H9 (cell line): ENCODE measurements around the gene RUNX2. TPM values are rescaled to one million over a fixed set of nuclear protein-coding genes. Genes with fewer than 3 reads are reported as not detected.

ENCODE experiments used
- DNase-seq: peaks from one replicate; pipeline ENCODE4 v3.0.0-alpha.2; 2017
- H2AFZ ChIP-seq: one replicate; pipeline ENCODE4 v1.6.1; 2013; ENCODE audit warnings: mild to moderate bottlenecking, low read length, control low read depth, moderate library complexity
- H2AK5ac ChIP-seq: 2 replicates; pipeline ENCODE4 v1.6.1; 2013; ENCODE audit warnings: low read length, control low read depth, mixed read lengths; ENCODE audit not compliant: insufficient read length
- H2BK120ac ChIP-seq: one replicate; pipeline ENCODE4 v1.6.1; 2013; ENCODE audit warnings: low read depth, mild to moderate bottlenecking, low read length, control low read depth, inconsistent platforms; ENCODE audit not compliant: poor library complexity, severe bottlenecking
- H2BK12ac ChIP-seq: 2 replicates; pipeline ENCODE4 v1.6.1; 2013; ENCODE audit warnings: low read length, control low read depth, mixed read lengths, low read depth; ENCODE audit not compliant: insufficient read length
- H2BK15ac ChIP-seq: 2 replicates; pipeline ENCODE4 v1.6.1; 2013; ENCODE audit warnings: low read depth, low read length, control low read depth
- H2BK20ac ChIP-seq: one replicate; pipeline ENCODE4 v1.6.1; 2013; ENCODE audit warnings: low read depth, mild to moderate bottlenecking, low read length, control low read depth, inconsistent platforms; ENCODE audit not compliant: poor library complexity, severe bottlenecking
- H2BK5ac ChIP-seq: 2 replicates; pipeline ENCODE4 v1.6.1; 2013; ENCODE audit warnings: low read length, control low read depth, mixed read lengths; ENCODE audit not compliant: insufficient read length
- H3K14ac ChIP-seq: 2 replicates; pipeline ENCODE4 v1.6.1; 2013; ENCODE audit warnings: low read length, control low read depth; ENCODE audit not compliant: insufficient read depth
- H3K18ac ChIP-seq: 2 replicates; pipeline ENCODE4 v1.6.1; 2013; ENCODE audit warnings: low read depth, mild to moderate bottlenecking, mixed read lengths, low read length, control low read depth; ENCODE audit not compliant: insufficient read length
- H3K23ac ChIP-seq: 2 replicates; pipeline ENCODE4 v1.6.1; 2013; ENCODE audit warnings: low read length, control low read depth, mixed read lengths, low read depth; ENCODE audit not compliant: insufficient read length
- H3K23me2 ChIP-seq: 2 replicates; pipeline ENCODE4 v1.6.1; 2013; ENCODE audit warnings: low read depth, mild to moderate bottlenecking, mixed read lengths, low read length, control low read depth; ENCODE audit not compliant: insufficient read length, poor library complexity, severe bottlenecking
- H3K27ac ChIP-seq: 2 replicates; pipeline ENCODE4 v1.5.1; 2013; ENCODE audit warnings: low read length, control low read depth, mixed read lengths, low read depth; ENCODE audit not compliant: insufficient read length
- H3K27me3 ChIP-seq: 2 replicates; pipeline ENCODE4 v1.6.1; 2013; ENCODE audit warnings: low read length, control low read depth, inconsistent platforms; ENCODE audit not compliant: insufficient read depth
- H3K4ac ChIP-seq: 2 replicates; pipeline ENCODE4 v1.6.1; 2013; ENCODE audit warnings: low read depth, mild to moderate bottlenecking, control low read depth, inconsistent platforms, low read length, moderate library complexity
- H3K4me1 ChIP-seq: 2 replicates; pipeline ENCODE4 v1.6.1; 2013; ENCODE audit warnings: low read length, control low read depth, inconsistent platforms; ENCODE audit not compliant: insufficient read depth
- H3K4me2 ChIP-seq: 2 replicates; pipeline ENCODE4 v1.6.1; 2013; ENCODE audit warnings: low read length, control low read depth, mixed read lengths; ENCODE audit not compliant: insufficient read length, insufficient read depth
- H3K56ac ChIP-seq: 2 replicates; pipeline ENCODE4 v1.6.1; 2013; ENCODE audit warnings: low read depth, mild to moderate bottlenecking, mixed read lengths, low read length, control low read depth; ENCODE audit not compliant: insufficient read length
- H3K79me1 ChIP-seq: 2 replicates; pipeline ENCODE4 v1.6.1; 2013; ENCODE audit warnings: low read depth, mild to moderate bottlenecking, moderate library complexity, low read length, control low read depth, inconsistent platforms; ENCODE audit not compliant: insufficient read depth, poor library complexity, severe bottlenecking
- H3K79me2 ChIP-seq: 2 replicates; pipeline ENCODE4 v1.6.1; 2013; ENCODE audit warnings: low read length, control low read depth, inconsistent platforms; ENCODE audit not compliant: insufficient read depth
- H3K9ac ChIP-seq: 2 replicates; pipeline ENCODE4 v1.6.1; 2013; ENCODE audit warnings: low read length, control low read depth, mixed read lengths; ENCODE audit not compliant: insufficient read length; ENCODE audit errors: extremely low read depth
- H3K9me3 ChIP-seq: one replicate; pipeline ENCODE4 v1.6.1; 2013; ENCODE audit warnings: low read depth, low read length, inconsistent platforms; ENCODE audit not compliant: control insufficient read depth
- H3T11ph ChIP-seq: one replicate; pipeline ENCODE4 v1.6.1; 2013; ENCODE audit warnings: mild to moderate bottlenecking, low read length, control low read depth, inconsistent platforms
- H4K20me1 ChIP-seq: one replicate; pipeline ENCODE4 v1.6.1; 2013; ENCODE audit not compliant: control insufficient read depth, insufficient read length, insufficient read depth
- H4K5ac ChIP-seq: 2 replicates; pipeline ENCODE4 v1.6.1; 2013; ENCODE audit warnings: low read depth, mild to moderate bottlenecking, mixed read lengths, low read length, control low read depth; ENCODE audit not compliant: insufficient read length
- H4K8ac ChIP-seq: replicated peaks from 2 replicates; pipeline ENCODE4 v1.6.1; 2013; ENCODE audit warnings: low read length, control low read depth, mixed read lengths, low read depth; ENCODE audit not compliant: insufficient read length
- H4K91ac ChIP-seq: 2 replicates; pipeline ENCODE4 v1.6.1; 2013; ENCODE audit warnings: low read depth, mild to moderate bottlenecking, moderate library complexity, mixed read lengths, low read length, control low read depth; ENCODE audit not compliant: insufficient read length
- H3K27ac Mint-ChIP-seq, 3 experiments: 2 replicates in 2 of 3; 3 replicates in 1 of 3; pipeline ENCODE4 v1.8.0; 2020 to 2021; ENCODE audit warnings: mixed read lengths in 3 of 3, mild to moderate bottlenecking in 1 of 3, moderate library complexity in 1 of 3
- H3K27me3 Mint-ChIP-seq: 2 replicates; pipeline ENCODE4 v1.8.0; 2021; ENCODE audit warnings: low read depth, mild to moderate bottlenecking, moderate library complexity, mixed read lengths
- H3K36me3 Mint-ChIP-seq, 3 experiments: 2 replicates in 2 of 3; 3 replicates in 1 of 3; pipeline ENCODE4 v1.8.0; 2020 to 2021; ENCODE audit warnings: low read depth in 3 of 3, mixed read lengths in 3 of 3; ENCODE audit not compliant: insufficient read depth in 1 of 3
- H3K4me1 Mint-ChIP-seq, 2 experiments: 2 replicates each; pipeline ENCODE4 v1.8.0; 2020; ENCODE audit warnings: mixed read lengths in 2 of 2
- H3K4me3 Mint-ChIP-seq, 2 experiments: 2 replicates in 1 of 2; 3 replicates in 1 of 2; pipeline ENCODE4 v1.8.0; 2020 to 2021; ENCODE audit warnings: mild to moderate bottlenecking in 2 of 2, mixed read lengths in 2 of 2, moderate library complexity in 1 of 2
- H3K9me3 Mint-ChIP-seq, 2 experiments: 2 replicates in 1 of 2; 3 replicates in 1 of 2; pipeline ENCODE4 v1.8.0; 2020; ENCODE audit warnings: mild to moderate bottlenecking in 2 of 2, mixed read lengths in 2 of 2, moderate library complexity in 1 of 2
- WGBS: extraction: QIAGEN DNeasy Blood & Tissue Kit; methylation state at CpG from one replicate; pipeline ENCODE4 v1.1.7; 2013; ENCODE audit warnings: missing lambda C conversion rate, low lambda C conversion rate, mixed read lengths; ENCODE audit not compliant: insufficient read length; ENCODE audit errors: extremely low coverage; 5-methylcytosine and 5-hydroxymethylcytosine counted together
- total RNA-seq: library from RNA; stranded (reverse); gene quantifications from 2 replicates; pipeline ENCODE4 v1.2.1, GENCODE V29; 2021
- TF ChIP-seq, protein P1 (sequence below): fragments of 200-600 bp; sonication (generic); conservative IDR thresholded peaks from 3 replicates; pipeline ENCODE4 v1.8.0; 2021; ENCODE audit warnings: antibody characterized with exemption, mild to moderate bottlenecking

The RUNX2 gene
- total RNA-seq, 1 experiment from 2014 or later: 0.15 TPM

DNA sequence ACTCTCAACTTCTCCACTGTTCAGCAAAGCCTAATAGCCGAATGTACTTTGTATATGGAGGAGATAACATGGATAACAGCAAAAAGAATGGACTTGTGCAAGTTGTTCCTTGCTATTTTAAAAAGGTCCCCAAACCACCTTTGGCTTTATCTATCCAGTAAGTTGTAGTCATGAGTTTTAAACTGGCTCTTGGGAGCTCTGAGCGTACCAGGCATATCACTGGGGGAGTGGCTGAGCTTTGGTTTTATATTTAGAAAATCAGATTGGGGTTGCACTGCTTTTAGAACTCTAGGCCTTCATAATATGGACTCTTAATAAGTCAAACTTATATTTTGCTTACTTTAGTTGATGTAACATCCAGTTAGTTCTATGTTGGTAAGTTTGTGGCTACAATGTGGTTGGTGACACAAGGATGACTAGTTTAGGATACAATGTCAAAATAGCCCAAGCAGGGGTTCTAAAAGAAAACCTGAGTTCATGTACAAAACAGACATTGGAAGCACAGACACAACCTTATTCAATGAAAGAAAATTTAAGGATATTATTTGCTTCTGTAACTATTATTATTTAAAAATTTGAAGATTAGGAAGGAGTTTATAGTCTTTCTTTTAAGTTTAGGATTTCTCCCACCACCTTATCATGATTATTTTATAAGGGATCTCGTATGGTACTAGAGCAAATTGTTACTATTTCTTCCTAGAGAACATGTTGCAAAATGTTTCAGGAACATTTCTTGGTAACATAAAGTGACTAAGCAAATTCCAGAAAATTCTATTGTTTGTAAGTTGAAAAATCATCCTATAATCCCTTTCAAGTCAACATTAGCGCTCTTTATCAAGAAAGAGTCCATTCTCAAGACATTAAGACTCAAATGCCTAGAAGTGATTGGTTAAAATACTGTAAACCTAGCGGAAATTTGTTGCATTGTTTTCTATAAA is 215.4 kb downstream of the RUNX2 start:
- peaks cover 6% of the 10 kb centered on the region in 2 experiments for H3K4me1 Mint-ChIP-seq
- no peak overlapping the region for H3K18ac ChIP-seq

More for the DNA sequence above, 215.4 kb downstream of the RUNX2 start:
- Mint-ChIP-seq H3K4me3 (no peak overlapping the region), H3K9me3 (no peaks in the 10 kb centered on the region), H3K36me3 (no peaks in the 10 kb centered on the region), H3K27me3 (no peaks in the 10 kb centered on the region), H3K27ac (no peak overlapping the region)
- Histone ChIP-seq H2AFZ (no peak overlapping the region), H3K4me2 (no peak overlapping the region), H2AK5ac (no peak overlapping the region), H2BK120ac (no peak overlapping the region), H2BK15ac (no peak overlapping the region), H3K56ac (no peak overlapping the region), H3T11ph (no peak overlapping the region), H3K4ac (no peak overlapping the region), H4K5ac (no peak overlapping the region), H3K23me2 (no peaks in the 10 kb centered on the region), H4K91ac (no peak overlapping the region), H2BK20ac (no peak overlapping the region), H3K23ac (no peak overlapping the region), H3K9ac (no peak overlapping the region), H2BK12ac (no peak overlapping the region), H2BK5ac (no peak overlapping the region), H3K14ac (no peak overlapping the region), H3K79me2 (no peaks in the 10 kb centered on the region), H3K79me1 (no peaks in the 10 kb centered on the region), H3K27ac (no peak overlapping the region), H3K27me3 (no peaks in the 10 kb centered on the region), H3K4me1 (no peaks in the 10 kb centered on the region; the same call in 1 of the 2 replicates), H3K9me3 (no peaks in the 10 kb centered on the region), H4K20me1 (no peaks in the 10 kb centered on the region), H4K8ac (no peak overlapping the region)
- TF ChIP-seq, protein P1, sequence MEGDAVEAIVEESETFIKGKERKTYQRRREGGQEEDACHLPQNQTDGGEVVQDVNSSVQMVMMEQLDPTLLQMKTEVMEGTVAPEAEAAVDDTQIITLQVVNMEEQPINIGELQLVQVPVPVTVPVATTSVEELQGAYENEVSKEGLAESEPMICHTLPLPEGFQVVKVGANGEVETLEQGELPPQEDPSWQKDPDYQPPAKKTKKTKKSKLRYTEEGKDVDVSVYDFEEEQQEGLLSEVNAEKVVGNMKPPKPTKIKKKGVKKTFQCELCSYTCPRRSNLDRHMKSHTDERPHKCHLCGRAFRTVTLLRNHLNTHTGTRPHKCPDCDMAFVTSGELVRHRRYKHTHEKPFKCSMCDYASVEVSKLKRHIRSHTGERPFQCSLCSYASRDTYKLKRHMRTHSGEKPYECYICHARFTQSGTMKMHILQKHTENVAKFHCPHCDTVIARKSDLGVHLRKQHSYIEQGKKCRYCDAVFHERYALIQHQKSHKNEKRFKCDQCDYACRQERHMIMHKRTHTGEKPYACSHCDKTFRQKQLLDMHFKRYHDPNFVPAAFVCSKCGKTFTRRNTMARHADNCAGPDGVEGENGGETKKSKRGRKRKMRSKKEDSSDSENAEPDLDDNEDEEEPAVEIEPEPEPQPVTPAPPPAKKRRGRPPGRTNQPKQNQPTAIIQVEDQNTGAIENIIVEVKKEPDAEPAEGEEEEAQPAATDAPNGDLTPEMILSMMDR: no peak
- WGBS: no CpG with 5 or more reads among the region's 5 CpGs
- no peak for DNase-seq
